Uterus (tissue), 4 donors: Measurements from ENCODE around the gene CHAC1. TPM values are rescaled to one million over a fixed set of nuclear protein-coding genes. Genes with fewer than 3 reads are reported as not detected.

Experiments used
- DNase-seq, 2 donors: peaks; one replicate each; pipeline ENCODE4 v3.0.0-alpha.2; 2019 to 2020
- H3K27ac ChIP-seq, 2 donors: fragments of 200-600 bp; sonication (generic); 1 replicate in 1 of 2; 2 replicates in 1 of 2; pipeline ENCODE4 v1.5.1; 2016 to 2018
- H3K27me3 ChIP-seq, 2 donors: fragments of 200-600 bp; sonication (generic); one replicate each; pipeline ENCODE4 v1.5.1; 2018 to 2019; ENCODE audit warnings: control low read depth in 1 of 2
- H3K36me3 ChIP-seq, 2 donors: fragments of 200-600 bp; sonication (generic); one replicate each; pipeline ENCODE4 v1.5.1; 2019; ENCODE audit warnings: control low read depth in 1 of 2
- H3K4me1 ChIP-seq, 2 donors: fragments of 200-600 bp; sonication (generic); one replicate each; pipeline ENCODE4 v1.5.1; 2018 to 2019; ENCODE audit warnings: control low read depth in 1 of 2
- H3K4me3 ChIP-seq, 2 donors: fragments of 200-600 bp; sonication (generic); 1 replicate in 1 of 2; 2 replicates in 1 of 2; pipeline ENCODE4 v1.5.1; 2018 to 2019; ENCODE audit warnings: mild to moderate bottlenecking in 1 of 2
- H3K9me3 ChIP-seq, 2 donors: fragments of 200-600 bp; sonication (generic); one replicate each; pipeline ENCODE4 v1.5.1; 2019; ENCODE audit warnings: control low read depth in 1 of 2
- POLR2A ChIP-seq, 2 donors: fragments of 450-650 bp; IDR thresholded peaks; one replicate each; pipeline ENCODE4 v1.6.1; 2016; ENCODE audit warnings: antibody characterized with exemption in 2 of 2, mild to moderate bottlenecking in 1 of 2, moderate library complexity in 1 of 2
- intact Hi-C: fragments of 100-400 bp; cut with DNase I; formaldehyde crosslinking; loops from one replicate; pipeline ENCODE4 v1.15.1; 2023; ENCODE audit warnings: low total_unique reads
- total RNA-seq, 4 donors: library from RNA; depleted of rRNA in 3 of 4; stranded (reverse); fragments of >200 nt in 3 of 4; gene quantifications; one replicate each; pipeline versions ENCODE4 v1.1.0 to v1.2.4, GENCODE V29; 2014 to 2023
- TF ChIP-seq, protein P1 (sequence below), 4 experiments: fragments of 200-600 bp in 2 of 4; fragments of 450-650 bp in 2 of 4; sonication (generic) in 2 of 4; IDR thresholded peaks; one replicate each; pipeline ENCODE4 v1.5.1; 2016 to 2019; ENCODE audit warnings: antibody characterized with exemption in 4 of 4, mild to moderate bottlenecking in 2 of 4, moderate library complexity in 1 of 4
- donor health status: DM: yes; HTN: yes; CAD: no.

CHAC1 gene
- total RNA-seq, 4 donors from 2014 or later: 0.35 to 1.8 (median 1.4) TPM; not detected in 1

DNA sequence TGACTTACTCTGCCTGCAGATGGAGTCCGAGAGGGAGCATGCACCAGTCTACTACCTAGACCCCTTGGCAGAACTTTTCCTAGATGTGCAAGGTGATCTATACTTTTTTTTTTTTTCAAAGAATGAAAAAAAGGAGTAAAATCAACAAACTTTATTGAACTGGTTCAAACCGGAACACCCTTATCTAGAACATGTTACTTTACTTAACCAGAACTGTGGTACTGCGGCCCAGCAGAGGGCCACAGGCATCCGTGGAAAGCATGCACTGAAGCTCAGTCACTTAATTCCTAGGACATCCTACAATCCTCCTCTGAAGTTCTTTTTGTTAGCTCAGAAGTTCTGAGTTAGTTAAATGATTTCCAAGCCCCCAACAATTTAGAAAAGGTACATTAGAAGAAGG, 21.6 kb downstream of the CHAC1 start:
- no peaks in the 10 kb centered on the region for H3K4me1 ChIP-seq
- no peak for TF ChIP-seq POLR2A (IDR thresholded peaks at IDR 0.05)
- TF ChIP-seq, protein P1, sequence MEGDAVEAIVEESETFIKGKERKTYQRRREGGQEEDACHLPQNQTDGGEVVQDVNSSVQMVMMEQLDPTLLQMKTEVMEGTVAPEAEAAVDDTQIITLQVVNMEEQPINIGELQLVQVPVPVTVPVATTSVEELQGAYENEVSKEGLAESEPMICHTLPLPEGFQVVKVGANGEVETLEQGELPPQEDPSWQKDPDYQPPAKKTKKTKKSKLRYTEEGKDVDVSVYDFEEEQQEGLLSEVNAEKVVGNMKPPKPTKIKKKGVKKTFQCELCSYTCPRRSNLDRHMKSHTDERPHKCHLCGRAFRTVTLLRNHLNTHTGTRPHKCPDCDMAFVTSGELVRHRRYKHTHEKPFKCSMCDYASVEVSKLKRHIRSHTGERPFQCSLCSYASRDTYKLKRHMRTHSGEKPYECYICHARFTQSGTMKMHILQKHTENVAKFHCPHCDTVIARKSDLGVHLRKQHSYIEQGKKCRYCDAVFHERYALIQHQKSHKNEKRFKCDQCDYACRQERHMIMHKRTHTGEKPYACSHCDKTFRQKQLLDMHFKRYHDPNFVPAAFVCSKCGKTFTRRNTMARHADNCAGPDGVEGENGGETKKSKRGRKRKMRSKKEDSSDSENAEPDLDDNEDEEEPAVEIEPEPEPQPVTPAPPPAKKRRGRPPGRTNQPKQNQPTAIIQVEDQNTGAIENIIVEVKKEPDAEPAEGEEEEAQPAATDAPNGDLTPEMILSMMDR (IDR thresholded peaks at IDR 0.05): no peak
- no peak for DNase-seq
- H3K9me3 ChIP-seq: no peaks in the 10 kb centered on the region
- H3K27ac ChIP-seq: no peak overlapping the region
- intact Hi-C loops: no loop called here
- H3K36me3 ChIP-seq: no peaks in the 10 kb centered on the region
- H3K4me3 ChIP-seq: no peak overlapping the region
- no peaks in the 10 kb centered on the region for H3K27me3 ChIP-seq

DNA sequence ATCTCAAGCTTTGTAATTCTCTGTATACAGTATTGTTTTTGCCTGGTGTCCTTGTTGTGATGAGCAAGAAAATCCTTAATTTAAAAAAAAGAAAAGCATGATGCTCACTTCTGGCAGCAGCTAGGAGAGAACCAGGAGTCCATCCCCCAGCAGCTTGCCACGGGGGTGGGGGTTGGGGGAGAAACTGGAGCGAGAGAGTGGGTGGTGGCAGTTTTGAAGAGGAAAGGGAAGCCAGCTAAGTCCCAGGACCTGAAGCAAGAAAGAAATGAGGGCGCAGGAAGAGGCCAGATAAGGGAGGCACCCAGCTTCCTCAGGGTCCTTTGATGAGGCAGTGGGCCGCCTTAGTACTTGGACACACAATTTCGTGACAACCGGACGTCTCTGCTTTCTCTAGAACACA, 23.5 kb downstream of the CHAC1 start:
- no peak for TF ChIP-seq POLR2A (IDR thresholded peaks at IDR 0.05)
- TF ChIP-seq, protein P1 (IDR thresholded peaks at IDR 0.05): no peak
- H3K4me3 ChIP-seq: no peak overlapping the region
- H3K27ac ChIP-seq: no peak overlapping the region
- no peaks in the 10 kb centered on the region for H3K4me1 ChIP-seq
- no peaks in the 10 kb centered on the region for H3K36me3 ChIP-seq
- no peaks in the 10 kb centered on the region for H3K9me3 ChIP-seq
- intact Hi-C loops: no loop called here
- DNase-seq: no peak
- no peaks in the 10 kb centered on the region for H3K27me3 ChIP-seq

GRCh38 chr15:40978141-40978540, 24.9 kb downstream of the CHAC1 start:
- intact Hi-C loops: no loop called here
- Histone ChIP-seq H3K4me3 (no peak overlapping the region), H3K9me3 (no peaks in the 10 kb centered on the region), H3K4me1 (no peaks in the 10 kb centered on the region), H3K27ac (no peak overlapping the region), H3K36me3 (no peaks in the 10 kb centered on the region), H3K27me3 (no peaks in the 10 kb centered on the region)
- DNase-seq: no peak
- TF ChIP-seq, protein P1 (IDR thresholded peaks at IDR 0.05): no peak
- TF ChIP-seq POLR2A (IDR thresholded peaks at IDR 0.05): no peak

DNA sequence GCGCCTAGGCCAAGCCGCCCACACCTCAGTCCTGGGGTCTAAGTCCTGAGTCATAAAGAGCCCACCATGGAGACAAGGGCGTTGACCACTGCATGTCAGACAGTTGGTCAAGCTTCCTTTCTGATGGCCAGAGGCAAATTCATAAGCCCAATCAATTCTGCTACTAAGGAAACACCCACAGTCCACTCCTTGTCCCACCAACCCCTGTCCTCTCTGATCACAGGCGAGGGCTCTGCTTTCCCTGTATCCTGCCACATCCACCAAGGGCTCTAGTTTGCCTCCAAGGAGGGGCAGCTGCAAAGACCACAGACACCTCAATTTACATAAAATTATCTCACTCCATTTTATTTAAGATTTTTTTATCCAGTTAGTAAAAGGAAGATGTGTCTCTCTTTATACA, 25.3 kb downstream of the CHAC1 start:
- Histone ChIP-seq H3K27ac (no peak overlapping the region), H3K36me3 (no peaks in the 10 kb centered on the region), H3K4me1 (no peaks in the 10 kb centered on the region), H3K27me3 (no peaks in the 10 kb centered on the region), H3K9me3 (no peaks in the 10 kb centered on the region), H3K4me3 (no peak overlapping the region)
- no peak for TF ChIP-seq POLR2A (IDR thresholded peaks at IDR 0.05)
- TF ChIP-seq, protein P1 (IDR thresholded peaks at IDR 0.05): no peak
- DNase-seq: no peak
- intact Hi-C loops: no loop called here

DNA sequence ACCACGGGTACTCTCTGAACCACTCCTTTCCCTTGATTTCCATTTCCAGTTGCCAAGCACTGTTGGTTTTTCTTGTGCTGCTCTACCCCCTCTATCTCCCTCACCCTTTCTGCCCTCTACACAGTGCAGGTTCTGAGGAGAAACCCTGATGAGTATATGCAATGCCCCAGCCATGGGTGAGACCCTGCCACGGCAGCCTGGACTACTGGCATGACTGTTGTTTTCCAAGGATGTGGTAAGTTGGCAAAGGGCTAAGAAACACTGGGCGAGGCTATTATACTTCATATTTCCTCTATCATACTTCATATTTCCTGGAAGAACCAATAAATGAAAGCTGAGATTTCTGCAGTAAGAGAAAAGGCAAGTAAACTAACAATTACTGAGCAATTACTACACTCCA, 27.9 kb downstream of the CHAC1 start:
- no peak for DNase-seq
- H3K4me3 ChIP-seq: no peak overlapping the region
- no peaks in the 10 kb centered on the region for H3K36me3 ChIP-seq
- TF ChIP-seq, protein P1 (IDR thresholded peaks at IDR 0.05): no peak
- no peak for TF ChIP-seq POLR2A (IDR thresholded peaks at IDR 0.05)
- intact Hi-C loops: no loop called here
- H3K9me3 ChIP-seq: no peaks in the 10 kb centered on the region
- H3K4me1 ChIP-seq: no peaks in the 10 kb centered on the region
- no peaks in the 10 kb centered on the region for H3K27me3 ChIP-seq
- no peak overlapping the region for H3K27ac ChIP-seq
